HEK293 (cell line): Measurements from ENCODE around the gene PCGF1.

Source experiments
- CTCF ChIA-PET: fragments of 350-600 bp; formaldehyde crosslinking; extraction: SDS; loops from one replicate; lab custom pipeline; 2021; ENCODE audit warnings: antibody characterized with exemption; lab: Yijun Ruan, JAX
- POLR2A ChIA-PET: fragments of 300-600 bp; formaldehyde crosslinking; extraction: SDS; loops from one replicate; lab custom pipeline; 2020; ENCODE audit warnings: antibody characterized with exemption, inconsistent platforms; lab: Yijun Ruan, JAX
- H3K27ac ChIP-seq: fragments of 200-500 bp; sonication (Bioruptor generic); 2 replicates; pipeline ENCODE4 v1.5.1; 2014; ENCODE audit warnings: low read depth, low read length, control low read depth, inconsistent platforms; ENCODE audit errors: extremely low read depth
- H3K36me3 ChIP-seq, 2 experiments: fragments of 200-500 bp in 1 of 2; sonication (Bioruptor generic) in 1 of 2; 1 replicate in 1 of 2; 2 replicates in 1 of 2; pipeline ENCODE4 v1.5.1; 2014 to 2017; ENCODE audit warnings: inconsistent platforms in 2 of 2, low read length in 2 of 2; ENCODE audit not compliant: control insufficient read depth in 2 of 2, insufficient read depth in 1 of 2
- H3K4me1 ChIP-seq: fragments of 200-500 bp; sonication (Bioruptor generic); 2 replicates; pipeline ENCODE4 v1.5.1; 2014; ENCODE audit warnings: mild to moderate bottlenecking, low read length, inconsistent platforms; ENCODE audit not compliant: control insufficient read depth, insufficient read depth
- H3K4me3 ChIP-seq: 2 replicates; pipeline ENCODE4 v1.5.1; 2011; ENCODE audit warnings: low read depth, mild to moderate bottlenecking, control low read depth, low read length, moderate library complexity
- H3K9me3 ChIP-seq: fragments of 200-500 bp; sonication (Bioruptor generic); 2 replicates; pipeline ENCODE4 v1.5.1; 2014; ENCODE audit warnings: low read depth, low read length, inconsistent platforms; ENCODE audit not compliant: control insufficient read depth, insufficient read depth
- FEZF1 ChIP-seq: fragments of 450-650 bp; formaldehyde crosslinking; IDR thresholded peaks from 2 replicates; pipeline ENCODE4 v1.5.1; 2016; ENCODE audit warnings: missing biosample characterization, missing genetic modification characterization
- GFI1B ChIP-seq: fragments of 450-650 bp; formaldehyde crosslinking; IDR thresholded peaks from 2 replicates; pipeline ENCODE4 v1.5.1; 2016; ENCODE audit warnings: missing biosample characterization, missing genetic modification characterization
- HOXD13 ChIP-seq: sonication (generic); formaldehyde crosslinking; IDR thresholded peaks from 2 replicates; pipeline ENCODE4 v1.8.0; 2022; ENCODE audit warnings: missing genetic modification reagents, borderline replicate concordance
- SP7 ChIP-seq: fragments of 450-650 bp; formaldehyde crosslinking; IDR thresholded peaks from 2 replicates; pipeline ENCODE4 v1.5.1; 2016; ENCODE audit warnings: missing biosample characterization, missing genetic modification characterization
- ZFP3 ChIP-seq: fragments of 450-650 bp; formaldehyde crosslinking; IDR thresholded peaks from 2 replicates; pipeline ENCODE4 v1.5.1; 2016; ENCODE audit warnings: low read depth, missing biosample characterization, missing genetic modification characterization
- ZFP37 ChIP-seq: fragments of 450-650 bp; formaldehyde crosslinking; IDR thresholded peaks from 2 replicates; pipeline ENCODE4 v1.5.1; 2016; ENCODE audit warnings: missing biosample characterization, missing genetic modification characterization
- ZIC2 ChIP-seq: fragments of 450-650 bp; formaldehyde crosslinking; IDR thresholded peaks from 2 replicates; pipeline ENCODE4 v1.5.1; 2016; ENCODE audit warnings: missing biosample characterization, missing genetic modification characterization
- ZNF174 ChIP-seq: fragments of 450-650 bp; formaldehyde crosslinking; IDR thresholded peaks from 2 replicates; pipeline ENCODE4 v1.5.0; 2017; ENCODE audit warnings: missing biosample characterization, mild to moderate bottlenecking, missing genetic modification characterization
- ZNF175 ChIP-seq: fragments of 450-650 bp; formaldehyde crosslinking; IDR thresholded peaks from 2 replicates; pipeline ENCODE4 v1.5.1; 2016; ENCODE audit warnings: missing biosample characterization, missing genetic modification characterization
- ZNF19 ChIP-seq: fragments of 450-650 bp; formaldehyde crosslinking; IDR thresholded peaks from 2 replicates; pipeline ENCODE4; 2016; ENCODE audit warnings: missing biosample characterization, missing genetic modification characterization, low read depth
- ZNF2 ChIP-seq: fragments of 450-650 bp; formaldehyde crosslinking; IDR thresholded peaks from 2 replicates; pipeline ENCODE4 v1.5.1; 2016; ENCODE audit warnings: missing biosample characterization, missing genetic modification characterization
- ZNF214 ChIP-seq: fragments of 450-650 bp; formaldehyde crosslinking; IDR thresholded peaks from 2 replicates; pipeline ENCODE4 v1.5.1; 2017; ENCODE audit warnings: missing biosample characterization, mild to moderate bottlenecking, missing genetic modification characterization, borderline replicate concordance
- ZNF223 ChIP-seq: fragments of 450-650 bp; formaldehyde crosslinking; IDR thresholded peaks from 2 replicates; pipeline ENCODE4 v1.5.1; 2016; ENCODE audit warnings: missing biosample characterization, missing genetic modification characterization
- ZNF23 ChIP-seq: fragments of 450-650 bp; formaldehyde crosslinking; IDR thresholded peaks from 2 replicates; pipeline ENCODE4 v1.5.1; 2016; ENCODE audit warnings: missing biosample characterization, missing genetic modification characterization, borderline replicate concordance
- ZNF239 ChIP-seq: fragments of 450-650 bp; formaldehyde crosslinking; IDR thresholded peaks from 2 replicates; pipeline ENCODE4 v1.5.1; 2016; ENCODE audit warnings: missing biosample characterization, missing genetic modification characterization
- ZNF560 ChIP-seq: fragments of 450-650 bp; formaldehyde crosslinking; IDR thresholded peaks from 2 replicates; pipeline ENCODE4 v1.5.1; 2017; ENCODE audit warnings: missing biosample characterization, missing genetic modification characterization, borderline replicate concordance
- ZNF596 ChIP-seq: fragments of 450-650 bp; IDR thresholded peaks from 2 replicates; pipeline ENCODE4 v1.5.0; 2018; ENCODE audit warnings: missing biosample characterization, mild to moderate bottlenecking, missing genetic modification characterization, moderate library complexity
- ZNF660 ChIP-seq: fragments of 450-650 bp; IDR thresholded peaks from 2 replicates; pipeline ENCODE4 v1.5.1; 2018; ENCODE audit warnings: missing biosample characterization, mild to moderate bottlenecking, missing genetic modification characterization
- ZNF747 ChIP-seq: fragments of 450-650 bp; formaldehyde crosslinking; IDR thresholded peaks from 2 replicates; pipeline ENCODE4 v1.5.1; 2016; ENCODE audit warnings: missing biosample characterization, missing genetic modification characterization
- ZNF76 ChIP-seq: fragments of 450-650 bp; formaldehyde crosslinking; IDR thresholded peaks from 2 replicates; pipeline ENCODE4; 2016; ENCODE audit warnings: low read depth, missing biosample characterization, missing genetic modification characterization, borderline replicate concordance
- ZXDB ChIP-seq: fragments of 450-650 bp; formaldehyde crosslinking; IDR thresholded peaks from 2 replicates; pipeline ENCODE4 v1.5.1; 2016; ENCODE audit warnings: missing biosample characterization, missing genetic modification characterization
- TF ChIP-seq, protein P1 (sequence below): fragments of 450-650 bp; formaldehyde crosslinking; IDR thresholded peaks from 2 replicates; pipeline ENCODE4 v1.5.1; 2016; ENCODE audit warnings: missing biosample characterization, missing genetic modification characterization
- TF ChIP-seq, protein P2 (sequence below): fragments of 450-650 bp; formaldehyde crosslinking; IDR thresholded peaks from 2 replicates; pipeline ENCODE4 v1.5.1; 2016; ENCODE audit warnings: missing biosample characterization, missing genetic modification characterization, low read depth
- TF ChIP-seq, protein P3 (sequence below): fragments of 450-650 bp; formaldehyde crosslinking; IDR thresholded peaks from 2 replicates; pipeline ENCODE4; 2016; ENCODE audit warnings: missing biosample characterization, missing genetic modification characterization
- TF ChIP-seq, protein P4 (sequence below): fragments of 450-650 bp; formaldehyde crosslinking; IDR thresholded peaks from 2 replicates; pipeline ENCODE4 v1.5.1; 2016; ENCODE audit warnings: missing biosample characterization, missing genetic modification characterization

Gene PCGF1

DNA sequence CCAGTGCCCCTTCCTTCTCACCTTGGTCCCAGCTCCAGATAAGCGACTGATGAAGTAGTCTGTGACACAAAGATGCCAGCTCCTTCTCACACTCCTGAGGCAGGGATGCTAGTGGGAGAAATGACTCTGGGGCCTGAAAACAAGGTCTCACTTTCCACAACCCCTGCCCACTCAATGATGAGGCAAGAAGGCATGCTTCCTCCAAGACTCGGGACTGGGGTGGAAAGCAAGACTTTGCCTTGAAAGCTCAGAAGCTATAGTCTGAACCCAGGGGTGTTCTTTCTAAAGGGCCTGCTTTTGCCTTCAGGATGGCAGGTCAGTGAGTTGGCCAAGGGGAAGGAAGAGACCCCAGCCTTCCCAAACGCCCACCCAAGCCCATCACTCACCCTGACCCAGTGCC is 26.1 kb downstream of the PCGF1 start (continued):
- TF ChIP-seq, protein P1, sequence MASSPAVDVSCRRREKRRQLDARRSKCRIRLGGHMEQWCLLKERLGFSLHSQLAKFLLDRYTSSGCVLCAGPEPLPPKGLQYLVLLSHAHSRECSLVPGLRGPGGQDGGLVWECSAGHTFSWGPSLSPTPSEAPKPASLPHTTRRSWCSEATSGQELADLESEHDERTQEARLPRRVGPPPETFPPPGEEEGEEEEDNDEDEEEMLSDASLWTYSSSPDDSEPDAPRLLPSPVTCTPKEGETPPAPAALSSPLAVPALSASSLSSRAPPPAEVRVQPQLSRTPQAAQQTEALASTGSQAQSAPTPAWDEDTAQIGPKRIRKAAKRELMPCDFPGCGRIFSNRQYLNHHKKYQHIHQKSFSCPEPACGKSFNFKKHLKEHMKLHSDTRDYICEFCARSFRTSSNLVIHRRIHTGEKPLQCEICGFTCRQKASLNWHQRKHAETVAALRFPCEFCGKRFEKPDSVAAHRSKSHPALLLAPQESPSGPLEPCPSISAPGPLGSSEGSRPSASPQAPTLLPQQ (tag by site-specific recombination): no peak

DNA sequence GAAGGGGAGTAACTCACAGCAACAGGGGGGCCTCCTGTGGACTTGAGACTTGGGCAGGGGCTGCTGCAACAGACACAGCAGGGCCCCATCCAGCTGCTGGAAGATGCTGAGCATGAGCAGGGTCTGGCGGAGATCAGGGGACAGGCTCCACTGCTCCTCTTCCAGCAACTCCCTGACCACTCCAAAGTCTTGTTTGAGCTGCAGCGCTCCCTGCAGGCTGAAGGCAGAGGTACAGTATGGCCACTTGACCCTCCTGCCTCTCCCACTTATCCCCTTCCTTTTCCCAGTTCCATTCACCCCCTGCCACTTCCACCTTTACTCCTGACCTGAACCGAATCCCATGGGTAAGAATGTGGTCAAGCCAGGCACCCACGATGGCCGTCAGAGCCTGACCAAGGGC is 32.6 kb downstream of the PCGF1 start:
- POLR2A ChIA-PET: interaction anchor here (0.9 kb wide), 1 partner anchor 51 kb away, joined by 9 read pairs; the partner anchor contains the start of gene DQX1

DNA sequence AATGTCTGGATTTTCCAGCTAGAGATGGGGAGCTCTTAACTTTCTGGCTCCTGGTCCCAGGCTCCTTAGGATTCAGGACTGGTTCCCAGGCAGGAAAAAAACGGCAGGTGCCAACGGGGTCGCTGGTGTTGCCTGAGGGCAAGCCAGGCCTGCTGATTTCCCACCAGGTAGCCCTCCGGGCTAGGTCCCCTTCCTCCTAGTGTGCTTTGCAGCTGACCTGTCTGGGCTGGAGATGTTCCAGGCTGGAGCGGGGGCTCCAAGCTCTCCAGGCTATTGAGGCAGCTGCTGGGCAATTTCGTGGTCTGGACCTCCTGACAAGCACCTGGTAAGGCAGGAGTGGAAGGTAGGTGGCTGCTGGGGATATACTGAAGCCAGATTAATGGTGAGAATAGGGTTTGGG is 33.0 kb downstream of the PCGF1 start:
- POLR2A ChIA-PET: interaction anchor here (0.7 to 4.0 kb wide), 4 partner anchors 16 to 73 kb away, joined by 5 to 44 read pairs (median 8); partner anchors contain the start of genes DQX1 and WBP1
- H3K9me3 ChIP-seq: no peaks in the 10 kb centered on the region
- 0 out of 2 replicates have a peak, but pooled peaks cover 2% of the 10 kb centered on the region for H3K4me1 ChIP-seq
- TF ChIP-seq ZNF174 (tag by site-specific recombination) (no peak), ZIC2 (tag by site-specific recombination) (peak; percentile 25; the same call in 1 of the 2 replicates)
- no peak overlapping the region for H3K4me3 ChIP-seq
- H3K36me3 ChIP-seq: peaks cover 40 to 45% of the 10 kb centered on the region in 2 experiments
- no peak overlapping the region for H3K27ac ChIP-seq
- CTCF ChIA-PET: interaction anchor here (0.6 to 1.5 kb wide), 6 partner anchors 9 to 101 kb away, joined by 3 to 7 read pairs (median 3); no protein-coding TSS in a partner anchor

More for the DNA sequence above, 32.6 kb downstream of the PCGF1 start:
- Histone ChIP-seq H3K4me1 (0 out of 2 replicates have a peak, but pooled peaks cover 2% of the 10 kb centered on the region), H3K27ac (no peak overlapping the region), H3K36me3 (peaks cover 44 to 49% of the 10 kb centered on the region in 2 experiments)
- TF ChIP-seq ZNF76 (tag by site-specific recombination) (no peak), SP7 (tag by site-specific recombination) (no peak), ZNF239 (no peak), ZNF660 (no peak), ZNF560 (tag by site-specific recombination) (no peak), ZNF596 (no peak), ZFP37 (no peak), GFI1B (tag by site-specific recombination) (no peak), ZXDB (tag by site-specific recombination) (no peak), FEZF1 (tag by site-specific recombination) (no peak), ZNF23 (no peak), ZNF175 (tag by site-specific recombination) (no peak), ZNF747 (no peak), ZNF223 (tag by site-specific recombination) (no peak)
- TF ChIP-seq, protein P2, sequence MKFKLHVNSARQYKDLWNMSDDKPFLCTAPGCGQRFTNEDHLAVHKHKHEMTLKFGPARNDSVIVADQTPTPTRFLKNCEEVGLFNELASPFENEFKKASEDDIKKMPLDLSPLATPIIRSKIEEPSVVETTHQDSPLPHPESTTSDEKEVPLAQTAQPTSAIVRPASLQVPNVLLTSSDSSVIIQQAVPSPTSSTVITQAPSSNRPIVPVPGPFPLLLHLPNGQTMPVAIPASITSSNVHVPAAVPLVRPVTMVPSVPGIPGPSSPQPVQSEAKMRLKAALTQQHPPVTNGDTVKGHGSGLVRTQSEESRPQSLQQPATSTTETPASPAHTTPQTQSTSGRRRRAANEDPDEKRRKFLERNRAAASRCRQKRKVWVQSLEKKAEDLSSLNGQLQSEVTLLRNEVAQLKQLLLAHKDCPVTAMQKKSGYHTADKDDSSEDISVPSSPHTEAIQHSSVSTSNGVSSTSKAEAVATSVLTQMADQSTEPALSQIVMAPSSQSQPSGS (tag by site-specific recombination): no peak
- TF ChIP-seq, all 188 proteins: peak for 0
- CTCF ChIA-PET: interaction anchor here (0.8 to 1.5 kb wide), 5 partner anchors 8 to 171 kb away, joined by 3 to 7 read pairs (median 3); no protein-coding TSS in a partner anchor
- Histone ChIP-seq H3K9me3 (no peaks in the 10 kb centered on the region), H3K4me3 (no peak overlapping the region)

DNA sequence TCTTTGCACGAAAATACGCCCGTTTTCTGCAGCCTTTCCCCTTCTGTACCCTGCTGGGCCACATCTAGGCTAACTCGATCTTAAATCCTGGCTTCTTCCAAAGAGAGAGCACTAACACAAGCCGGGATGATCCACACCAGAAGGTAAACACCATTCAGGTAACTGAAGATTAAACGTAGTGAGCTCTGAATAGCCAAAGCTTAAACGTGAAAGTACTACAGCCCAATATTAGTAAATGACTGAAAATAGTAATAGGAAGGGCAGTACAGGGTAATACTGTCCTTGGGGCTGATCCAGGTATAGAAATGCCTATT is 34.6 kb downstream of the PCGF1 start:
- Histone ChIP-seq H3K36me3 (peaks cover 24 to 36% of the 10 kb centered on the region in 2 experiments), H3K4me3 (peak overlapping the region; percentile 55), H3K4me1 (0 out of 2 replicates have a peak, but pooled peaks cover 2% of the 10 kb centered on the region), H3K27ac (peak overlapping the region; percentile 87), H3K9me3 (no peaks in the 10 kb centered on the region)
- ChIA-PET POLR2A (interaction anchor here (0.8 to 4.0 kb wide), 10 partner anchors 9 to 117 kb away, joined by 3 to 44 read pairs (median 4); partner anchors contain the start of genes AUP1, CCDC142, HTRA2 and INO80B), CTCF (interaction anchor here (0.6 to 1.5 kb wide), 5 partner anchors 10 to 195 kb away, joined by 3 to 14 read pairs (median 3); partner anchors contain the start of genes CCDC142, INO80B and TTC31)
- no peak for TF ChIP-seq ZNF214 (tag by site-specific recombination)
- TF ChIP-seq ZNF19 (tag by site-specific recombination): no peak
- TF ChIP-seq HOXD13 (CRISPR knock-in tag): no peak
- no peak for TF ChIP-seq ZNF2
- TF ChIP-seq ZFP3: no peak
- no peak for TF ChIP-seq ZNF76 (tag by site-specific recombination)
- TF ChIP-seq, protein P3, sequence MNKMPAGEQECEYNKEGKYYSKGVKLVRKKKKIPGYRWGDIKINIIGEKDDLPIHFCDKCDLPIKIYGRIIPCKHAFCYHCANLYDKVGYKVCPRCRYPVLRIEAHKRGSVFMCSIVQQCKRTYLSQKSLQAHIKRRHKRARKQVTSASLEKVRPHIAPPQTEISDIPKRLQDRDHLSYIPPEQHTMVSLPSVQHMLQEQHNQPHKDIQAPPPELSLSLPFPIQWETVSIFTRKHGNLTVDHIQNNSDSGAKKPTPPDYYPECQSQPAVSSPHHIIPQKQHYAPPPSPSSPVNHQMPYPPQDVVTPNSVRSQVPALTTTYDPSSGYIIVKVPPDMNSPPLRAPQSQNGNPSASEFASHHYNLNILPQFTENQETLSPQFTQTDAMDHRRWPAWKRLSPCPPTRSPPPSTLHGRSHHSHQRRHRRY (tag by site-specific recombination): no peak
- TF ChIP-seq, protein P4, sequence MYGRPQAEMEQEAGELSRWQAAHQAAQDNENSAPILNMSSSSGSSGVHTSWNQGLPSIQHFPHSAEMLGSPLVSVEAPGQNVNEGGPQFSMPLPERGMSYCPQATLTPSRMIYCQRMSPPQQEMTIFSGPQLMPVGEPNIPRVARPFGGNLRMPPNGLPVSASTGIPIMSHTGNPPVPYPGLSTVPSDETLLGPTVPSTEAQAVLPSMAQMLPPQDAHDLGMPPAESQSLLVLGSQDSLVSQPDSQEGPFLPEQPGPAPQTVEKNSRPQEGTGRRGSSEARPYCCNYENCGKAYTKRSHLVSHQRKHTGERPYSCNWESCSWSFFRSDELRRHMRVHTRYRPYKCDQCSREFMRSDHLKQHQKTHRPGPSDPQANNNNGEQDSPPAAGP: no peak
